ENCODE measurements around the gene PARP9.
"Not testable (repeated sequence)": the region's sequence is repeated elsewhere in the genome, so short reads cannot be mapped to it uniquely, and the experiment has no call there.

PARP9 gene

GRCh38 chr3:122513386-122514122, 50.5 kb downstream of the PARP9 start:
- in situ Hi-C loops (cut with HindIII; ENCODE audit: low sequenced_read_pairs), result no loop called here
- peak overlapping the region; percentile 86 for H3K4me3 ChIP-seq (ENCODE audit: low read depth, low read length)

GRCh38 chr3:122512284-122512683, 51.8 kb downstream of the PARP9 start:
- in situ Hi-C loops (cut with HindIII; ENCODE audit: low sequenced_read_pairs), result no loop called here

More at GRCh38 chr3:122513386-122514122, 50.5 kb downstream of the PARP9 start:
- peak; percentile 38 for DNase-seq (ENCODE audit: low read depth)
- TF ChIP-seq, protein P1, sequence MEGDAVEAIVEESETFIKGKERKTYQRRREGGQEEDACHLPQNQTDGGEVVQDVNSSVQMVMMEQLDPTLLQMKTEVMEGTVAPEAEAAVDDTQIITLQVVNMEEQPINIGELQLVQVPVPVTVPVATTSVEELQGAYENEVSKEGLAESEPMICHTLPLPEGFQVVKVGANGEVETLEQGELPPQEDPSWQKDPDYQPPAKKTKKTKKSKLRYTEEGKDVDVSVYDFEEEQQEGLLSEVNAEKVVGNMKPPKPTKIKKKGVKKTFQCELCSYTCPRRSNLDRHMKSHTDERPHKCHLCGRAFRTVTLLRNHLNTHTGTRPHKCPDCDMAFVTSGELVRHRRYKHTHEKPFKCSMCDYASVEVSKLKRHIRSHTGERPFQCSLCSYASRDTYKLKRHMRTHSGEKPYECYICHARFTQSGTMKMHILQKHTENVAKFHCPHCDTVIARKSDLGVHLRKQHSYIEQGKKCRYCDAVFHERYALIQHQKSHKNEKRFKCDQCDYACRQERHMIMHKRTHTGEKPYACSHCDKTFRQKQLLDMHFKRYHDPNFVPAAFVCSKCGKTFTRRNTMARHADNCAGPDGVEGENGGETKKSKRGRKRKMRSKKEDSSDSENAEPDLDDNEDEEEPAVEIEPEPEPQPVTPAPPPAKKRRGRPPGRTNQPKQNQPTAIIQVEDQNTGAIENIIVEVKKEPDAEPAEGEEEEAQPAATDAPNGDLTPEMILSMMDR (IDR thresholded peaks at IDR 0.05; ENCODE audit: low read depth, low read length, missing control alignments), result no peak

GRCh38 chr3:122510878-122511535, 53.1 kb downstream of the PARP9 start:
- DNase-seq (ENCODE audit: low read depth), result no peak
- in situ Hi-C loops (cut with HindIII; ENCODE audit: low sequenced_read_pairs), result no loop called here
- TF ChIP-seq, protein P1 (IDR thresholded peaks at IDR 0.05; ENCODE audit: low read depth, low read length, missing control alignments), result no peak
- H3K4me3 ChIP-seq (ENCODE audit: low read depth, low read length), result no peak overlapping the region

More at GRCh38 chr3:122512284-122512683, 51.8 kb downstream of the PARP9 start:
- TF ChIP-seq, protein P1 (IDR thresholded peaks at IDR 0.05; ENCODE audit: low read depth, low read length, missing control alignments), result no peak
- DNase-seq (ENCODE audit: low read depth), result no peak
- no peak overlapping the region for H3K4me3 ChIP-seq (ENCODE audit: low read depth, low read length)

- in situ Hi-C loops (cut with HindIII; ENCODE audit: low sequenced_read_pairs), result loop anchor here (5.0 kb wide), 1 partner anchor 58 kb away; no protein-coding TSS in a partner anchor
- not testable (repeated sequence) for H3K4me3 ChIP-seq (ENCODE audit: low read depth, low read length)
Observed at GRCh38 chr3:122508944-122509343, 55.2 kb downstream of the PARP9 start.

DNA sequence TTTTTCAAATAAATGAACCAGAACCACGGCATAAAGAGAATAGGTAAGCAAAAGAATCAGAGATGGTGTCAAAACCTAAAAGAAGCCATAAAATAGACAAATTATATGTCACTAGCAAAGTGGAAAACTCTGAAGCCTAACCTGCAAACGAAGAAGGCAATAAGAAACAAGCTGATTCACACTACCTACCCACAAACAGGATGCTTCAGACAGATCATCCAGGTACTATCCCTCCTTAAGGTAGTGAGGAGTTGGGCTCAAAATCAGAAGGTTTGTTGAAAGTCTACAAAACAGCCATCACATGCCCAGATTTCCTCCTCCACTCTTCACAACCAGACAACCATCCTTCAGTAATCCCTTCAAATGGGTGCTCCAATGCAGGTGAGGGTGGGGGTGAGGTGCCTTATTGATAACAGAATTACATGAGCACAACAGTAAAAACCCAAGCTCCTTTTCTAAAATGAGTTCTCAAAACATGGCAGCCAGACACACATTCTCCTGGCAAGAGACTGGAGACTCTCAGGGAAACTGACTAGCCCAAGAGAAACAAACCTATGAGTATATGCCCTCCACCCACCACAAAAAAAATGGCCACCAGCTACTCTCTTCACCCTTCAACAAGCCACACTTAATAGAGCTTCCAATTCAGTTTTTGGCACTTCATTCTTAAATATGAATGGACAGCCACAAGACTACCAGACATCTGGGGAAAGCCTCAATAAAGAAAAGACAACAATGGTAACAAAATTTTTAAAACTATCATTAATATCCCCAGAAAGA, 55.8 kb downstream of the PARP9 start:
- H3K4me3 ChIP-seq (ENCODE audit: low read depth, low read length), result no peak overlapping the region
- TF ChIP-seq, protein P1 (IDR thresholded peaks at IDR 0.05; ENCODE audit: low read depth, low read length, missing control alignments), result no peak
- in situ Hi-C loops (cut with HindIII; ENCODE audit: low sequenced_read_pairs), result loop anchor here (5.0 kb wide), 1 partner anchor 59 kb away; no protein-coding TSS in a partner anchor
- DNase-seq (ENCODE audit: low read depth), result no peak

More at GRCh38 chr3:122508944-122509343, 55.2 kb downstream of the PARP9 start:
- DNase-seq (ENCODE audit: low read depth), result not testable (repeated sequence)

DNA sequence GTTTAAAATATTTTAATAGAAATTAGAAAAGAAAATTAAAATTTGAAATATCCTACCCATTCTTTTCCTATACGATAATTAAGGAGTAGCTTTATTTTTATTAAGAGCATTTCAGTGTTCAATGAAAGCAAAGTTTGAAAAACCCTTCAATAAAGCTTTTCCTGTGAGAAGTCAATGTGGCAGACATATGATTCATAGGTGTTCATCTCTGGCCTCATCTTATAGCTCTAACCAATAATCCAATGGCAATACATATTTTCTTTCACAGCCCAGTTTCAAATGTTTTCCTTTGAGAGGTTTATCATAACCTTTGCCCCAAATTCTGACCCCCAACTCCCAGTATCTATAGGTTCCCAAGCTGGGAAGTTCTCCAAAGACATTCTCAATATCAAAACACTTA, 57.6 kb downstream of the PARP9 start:
- DNase-seq (ENCODE audit: low read depth), result no peak
- H3K4me3 ChIP-seq (ENCODE audit: low read depth, low read length), result no peak overlapping the region
- TF ChIP-seq, protein P1 (IDR thresholded peaks at IDR 0.05; ENCODE audit: low read depth, low read length, missing control alignments), result no peak
- in situ Hi-C loops (cut with HindIII; ENCODE audit: low sequenced_read_pairs), result loop anchor here (5.0 kb wide), 1 partner anchor 61 kb away; no protein-coding TSS in a partner anchor
